Measurements from ENCODE around the gene ZNF497.

ZNF497 gene

DNA sequence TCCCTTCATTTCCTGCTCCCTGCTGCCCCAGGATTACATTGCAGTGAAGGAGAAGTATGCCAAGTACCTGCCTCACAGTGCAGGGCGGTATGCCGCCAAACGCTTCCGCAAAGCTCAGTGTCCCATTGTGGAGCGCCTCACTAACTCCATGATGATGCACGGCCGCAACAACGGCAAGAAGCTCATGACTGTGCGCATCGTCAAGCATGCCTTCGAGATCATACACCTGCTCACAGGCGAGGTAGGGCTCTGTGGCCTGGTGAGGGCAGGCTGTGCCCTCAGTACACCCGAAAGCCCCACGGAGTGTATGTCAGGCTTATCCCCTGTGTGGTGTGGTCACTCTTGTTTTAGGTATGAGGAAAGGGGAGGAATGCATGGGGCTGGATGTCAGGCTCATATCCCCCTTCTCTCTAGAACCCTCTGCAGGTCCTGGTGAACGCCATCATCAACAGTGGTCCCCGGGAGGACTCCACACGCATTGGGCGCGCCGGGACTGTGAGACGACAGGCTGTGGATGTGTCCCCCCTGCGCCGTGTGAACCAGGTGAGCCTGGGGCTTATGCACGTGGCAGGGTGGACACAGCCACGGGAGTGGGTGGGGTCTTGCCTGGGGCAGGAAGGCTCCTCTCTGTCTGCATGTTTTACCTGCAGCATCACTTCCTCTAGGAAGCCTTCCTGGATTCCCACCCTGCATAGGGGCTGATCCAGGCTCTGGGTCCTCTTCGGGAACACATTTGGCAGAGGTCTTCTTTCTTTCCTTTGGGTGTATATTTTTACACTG is 30.6 kb upstream of the ZNF497 start:
- no peak for DNase-seq (ENCODE audit: low read depth)

GRCh38 chr19:58388175-58388526 is 25.6 kb upstream of the ZNF497 start:
- DNase-seq (ENCODE audit: low read depth): no peak
- peak overlapping the region; percentile 85 for H3K4me3 ChIP-seq (ENCODE audit: control insufficient read depth, low read depth, low read length)
- TF ChIP-seq, protein P1, sequence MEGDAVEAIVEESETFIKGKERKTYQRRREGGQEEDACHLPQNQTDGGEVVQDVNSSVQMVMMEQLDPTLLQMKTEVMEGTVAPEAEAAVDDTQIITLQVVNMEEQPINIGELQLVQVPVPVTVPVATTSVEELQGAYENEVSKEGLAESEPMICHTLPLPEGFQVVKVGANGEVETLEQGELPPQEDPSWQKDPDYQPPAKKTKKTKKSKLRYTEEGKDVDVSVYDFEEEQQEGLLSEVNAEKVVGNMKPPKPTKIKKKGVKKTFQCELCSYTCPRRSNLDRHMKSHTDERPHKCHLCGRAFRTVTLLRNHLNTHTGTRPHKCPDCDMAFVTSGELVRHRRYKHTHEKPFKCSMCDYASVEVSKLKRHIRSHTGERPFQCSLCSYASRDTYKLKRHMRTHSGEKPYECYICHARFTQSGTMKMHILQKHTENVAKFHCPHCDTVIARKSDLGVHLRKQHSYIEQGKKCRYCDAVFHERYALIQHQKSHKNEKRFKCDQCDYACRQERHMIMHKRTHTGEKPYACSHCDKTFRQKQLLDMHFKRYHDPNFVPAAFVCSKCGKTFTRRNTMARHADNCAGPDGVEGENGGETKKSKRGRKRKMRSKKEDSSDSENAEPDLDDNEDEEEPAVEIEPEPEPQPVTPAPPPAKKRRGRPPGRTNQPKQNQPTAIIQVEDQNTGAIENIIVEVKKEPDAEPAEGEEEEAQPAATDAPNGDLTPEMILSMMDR (conservative IDR thresholded peaks at IDR 0.05; ENCODE audit: control insufficient read depth, insufficient read depth, low read depth, low read length): no peak

More for the DNA sequence above, 30.6 kb upstream of the ZNF497 start:
- TF ChIP-seq, protein P1 (conservative IDR thresholded peaks at IDR 0.05; ENCODE audit: control insufficient read depth, insufficient read depth, low read depth, low read length): no peak
- H3K4me3 ChIP-seq (ENCODE audit: control insufficient read depth, low read depth, low read length): no peak overlapping the region

GRCh38 chr19:58387338-58388174 is 25.0 kb upstream of the ZNF497 start:
- H3K4me3 ChIP-seq (ENCODE audit: control insufficient read depth, low read depth, low read length): peak overlapping the region; percentile 85
- TF ChIP-seq, protein P1 (conservative IDR thresholded peaks at IDR 0.05; ENCODE audit: control insufficient read depth, insufficient read depth, low read depth, low read length): no peak
- peak; percentile 16 for DNase-seq (ENCODE audit: low read depth)

DNA sequence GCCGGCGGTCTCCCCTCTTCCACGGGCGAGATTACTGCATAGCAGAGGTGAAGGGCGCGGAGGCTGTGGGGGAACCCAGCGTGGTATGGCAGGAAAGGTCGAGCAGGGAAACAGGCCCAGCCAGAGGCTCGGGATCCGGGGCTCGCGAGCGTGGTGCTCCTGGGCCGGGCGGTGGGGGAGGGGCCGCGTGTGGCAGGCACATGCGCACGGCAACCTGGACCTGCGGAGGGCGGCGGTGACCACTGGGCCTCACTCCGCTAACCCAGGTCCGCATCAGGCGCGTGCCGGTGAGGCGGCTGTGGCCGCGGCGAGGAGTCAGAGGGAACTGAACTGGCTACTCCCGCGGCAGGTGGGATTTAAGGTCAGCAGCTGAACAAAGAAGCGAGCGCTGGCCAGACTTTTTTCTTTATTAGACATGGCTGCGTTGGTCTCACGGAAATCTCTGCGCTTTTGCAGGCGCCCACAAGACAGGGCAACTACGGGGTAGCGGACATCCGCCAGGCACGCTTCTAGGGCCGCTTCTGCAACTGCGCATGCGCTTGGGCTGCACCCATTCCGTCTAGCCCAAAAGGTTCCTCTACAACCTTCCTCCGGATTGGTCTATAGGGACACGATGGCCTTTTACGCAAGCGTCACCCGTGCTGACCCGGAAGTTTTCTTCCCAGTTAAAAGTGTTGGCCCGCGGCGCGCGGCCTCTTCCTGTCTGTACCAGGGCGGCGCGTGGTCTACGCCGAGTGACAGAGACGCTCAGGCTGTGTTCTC is 24.2 kb upstream of the ZNF497 start, which contains the start of gene RPS5:
TSS of gene RPS5 (plus strand) at position 694 of the 762 bp plus-strand sequence. CDS start 869 bp downstream, outside the sequence.
- peak; percentile 99 for DNase-seq (ENCODE audit: low read depth)
- H3K4me3 ChIP-seq (ENCODE audit: control insufficient read depth, low read depth, low read length): peak within 1 kb of the TSS; percentile 85
- TF ChIP-seq, protein P1 (conservative IDR thresholded peaks at IDR 0.05; ENCODE audit: control insufficient read depth, insufficient read depth, low read depth, low read length): no peak

- peak overlapping the region; percentile 85 for H3K4me3 ChIP-seq (ENCODE audit: control insufficient read depth, low read depth, low read length)
- TF ChIP-seq, protein P1 (conservative IDR thresholded peaks at IDR 0.05; ENCODE audit: control insufficient read depth, insufficient read depth, low read depth, low read length): no peak
- DNase-seq (ENCODE audit: low read depth): no peak
These were observed 23.5 kb upstream of the ZNF497 start for GRCh38 chr19:58385891-58386575.

All from fibroblast of mammary gland (primary cell).